GM11168 (cell line): ENCODE results near the gene ARL3.
"Not testable (repeated sequence)": the region's sequence is repeated elsewhere in the genome, so short reads cannot be mapped to it uniquely, and the experiment has no call there.

Experiments used
- in situ Hi-C: fragments of 300-500 bp; cut with MboI; formaldehyde crosslinking; loops from one replicate; pipeline ENCODE4 v1.12.0; 2022; ENCODE audit warnings: low sequenced_read_pairs; ENCODE audit not compliant: unreplicated experiment

The ARL3 gene

DNA sequence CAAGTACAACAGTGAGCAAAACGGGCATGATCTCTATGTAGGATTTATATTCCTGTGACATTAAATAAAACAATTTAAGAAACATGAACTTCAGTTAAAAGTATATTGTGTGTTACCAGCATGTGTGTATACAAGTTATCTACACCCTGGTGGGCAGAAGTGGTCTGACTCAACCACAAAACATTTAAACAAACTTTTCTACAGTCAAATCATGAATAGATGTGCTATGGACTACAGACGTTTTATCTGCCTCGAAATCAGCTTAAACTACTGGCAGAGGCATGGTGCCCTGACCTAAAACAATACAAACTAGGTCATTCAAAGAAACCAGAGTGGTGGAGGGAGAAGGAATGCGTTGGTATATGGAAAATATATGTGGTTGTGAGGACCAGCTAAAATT, 3.6 kb downstream of the ARL3 start:
- in situ Hi-C loops, result no loop called here

DNA sequence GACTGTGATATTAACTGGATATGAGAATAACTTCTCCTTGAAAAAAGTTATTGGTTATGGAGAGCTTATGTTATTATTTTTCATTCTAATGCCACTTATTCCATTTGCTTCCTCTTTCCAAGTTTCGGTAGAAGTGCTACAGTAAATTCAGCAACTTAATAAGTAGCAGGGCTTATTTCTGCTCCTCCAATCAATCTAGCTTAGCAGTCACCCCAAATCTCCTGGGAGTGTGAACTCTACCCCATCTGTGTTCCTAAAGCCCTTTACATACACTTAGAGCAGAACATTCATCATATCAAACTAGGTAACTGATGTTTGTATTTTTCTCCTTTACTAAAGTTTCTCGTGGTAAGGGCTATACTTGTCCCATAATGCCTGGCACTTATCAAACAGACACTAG, 8.7 kb downstream of the ARL3 start:
- in situ Hi-C loops, result no loop called here

GRCh38 chr10:102704915-102705314, 9.3 kb downstream of the ARL3 start:
- in situ Hi-C loops, result no loop called here

DNA sequence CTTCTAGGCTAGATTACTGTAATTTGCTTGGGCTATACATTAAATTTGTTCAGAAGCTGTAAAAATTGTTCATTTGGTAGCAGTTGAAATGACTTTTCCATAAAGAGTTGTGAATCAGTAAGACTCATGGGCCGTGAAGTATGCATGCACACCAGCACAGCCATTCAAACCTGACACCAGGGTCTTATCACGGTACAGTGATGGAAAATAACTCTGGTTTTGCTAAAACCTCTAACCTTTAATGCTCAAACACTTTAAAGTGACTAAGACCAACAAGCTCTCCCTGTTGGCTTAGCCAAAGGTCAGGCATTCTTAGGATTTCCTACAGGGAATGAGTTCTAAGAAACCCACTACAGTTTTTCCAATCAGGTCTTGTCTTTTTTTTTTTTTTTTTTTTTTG, 11.5 kb downstream of the ARL3 start:
- in situ Hi-C loops, result no loop called here

GRCh38 chr10:102701796-102702195, 12.4 kb downstream of the ARL3 start:
- in situ Hi-C loops, result no loop called here

GRCh38 chr10:102701272-102701671, 12.9 kb downstream of the ARL3 start:
- in situ Hi-C loops, result no loop called here

- in situ Hi-C loops, result no loop called here
These were observed 15.3 kb downstream of the ARL3 start for GRCh38 chr10:102698894-102699293.

DNA sequence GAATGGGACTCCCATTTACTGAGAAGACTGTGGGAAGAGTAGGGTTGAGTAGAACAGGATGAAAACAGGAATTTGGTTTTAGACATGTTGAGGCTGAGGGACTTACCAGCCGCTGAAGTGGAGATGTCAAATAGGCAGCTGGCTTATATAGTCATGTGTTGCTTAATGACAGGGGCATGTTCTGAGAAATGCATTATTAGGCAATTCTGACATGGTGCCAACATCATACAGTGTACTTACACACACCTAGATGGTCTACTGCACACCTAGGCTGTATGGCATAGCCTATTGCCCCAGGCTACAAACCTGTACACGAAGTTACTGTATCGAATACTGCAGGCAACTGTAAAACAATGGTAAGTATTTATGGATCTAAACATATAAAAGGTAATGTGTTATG, 17.5 kb downstream of the ARL3 start:
- in situ Hi-C loops, result no loop called here

- in situ Hi-C loops, result not testable (repeated sequence)
These were observed 18.8 kb downstream of the ARL3 start for GRCh38 chr10:102695401-102695800.

GRCh38 chr10:102691285-102692066, 22.7 kb downstream of the ARL3 start:
- in situ Hi-C loops, result no loop called here

GRCh38 chr10:102683736-102684135, 30.5 kb downstream of the ARL3 start:
- in situ Hi-C loops, result no loop called here

GRCh38 chr10:102682981-102683380, 31.2 kb downstream of the ARL3 start:
- in situ Hi-C loops, result no loop called here

DNA sequence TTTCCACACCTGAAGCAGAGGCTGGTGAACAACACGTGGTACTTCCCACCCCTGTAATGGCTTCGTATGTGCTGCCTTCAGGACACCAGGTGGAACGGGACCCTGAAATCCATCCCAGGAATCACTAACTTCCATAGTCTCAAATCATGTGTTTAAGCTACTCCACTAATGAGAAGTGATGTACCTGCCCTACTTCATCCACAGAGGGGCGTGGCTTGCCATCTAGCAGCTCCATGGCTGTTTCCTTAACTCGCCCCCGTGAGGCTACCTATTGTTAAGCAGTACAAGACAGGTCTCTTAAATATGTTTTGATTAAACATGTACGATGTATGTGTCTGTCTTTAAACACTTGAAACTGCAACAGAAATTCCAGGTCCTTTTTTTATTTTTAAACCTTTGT, 31.8 kb downstream of the ARL3 start:
- in situ Hi-C loops, result no loop called here

DNA sequence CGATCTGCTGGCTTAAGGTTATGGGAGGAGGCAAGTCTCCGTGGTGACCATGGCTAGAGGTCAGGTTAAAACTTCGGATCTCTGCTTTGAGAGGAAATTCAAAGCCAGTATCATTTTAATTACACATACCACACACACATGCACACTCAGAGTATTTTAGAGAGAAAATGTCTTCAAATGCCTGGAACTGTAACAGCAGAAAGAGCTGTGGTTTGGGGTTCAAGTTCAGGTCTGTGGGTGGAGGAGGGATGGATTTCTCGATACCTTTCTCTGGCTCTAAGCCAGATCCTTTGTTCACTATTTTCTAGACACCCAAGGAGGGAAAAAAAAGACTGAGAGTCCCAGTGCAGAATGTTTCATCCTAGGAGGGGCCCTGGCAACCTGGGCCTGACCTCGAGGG, 32.5 kb downstream of the ARL3 start:
- in situ Hi-C loops, result no loop called here

GRCh38 chr10:102679596-102679995, 34.6 kb downstream of the ARL3 start:
- in situ Hi-C loops, result no loop called here

GRCh38 chr10:102678842-102679289, 35.3 kb downstream of the ARL3 start:
- in situ Hi-C loops, result no loop called here

GRCh38 chr10:102678068-102678400, 36.2 kb downstream of the ARL3 start:
- in situ Hi-C loops, result no loop called here

GRCh38 chr10:102677331-102678067, 36.7 kb downstream of the ARL3 start:
- in situ Hi-C loops, result no loop called here

DNA sequence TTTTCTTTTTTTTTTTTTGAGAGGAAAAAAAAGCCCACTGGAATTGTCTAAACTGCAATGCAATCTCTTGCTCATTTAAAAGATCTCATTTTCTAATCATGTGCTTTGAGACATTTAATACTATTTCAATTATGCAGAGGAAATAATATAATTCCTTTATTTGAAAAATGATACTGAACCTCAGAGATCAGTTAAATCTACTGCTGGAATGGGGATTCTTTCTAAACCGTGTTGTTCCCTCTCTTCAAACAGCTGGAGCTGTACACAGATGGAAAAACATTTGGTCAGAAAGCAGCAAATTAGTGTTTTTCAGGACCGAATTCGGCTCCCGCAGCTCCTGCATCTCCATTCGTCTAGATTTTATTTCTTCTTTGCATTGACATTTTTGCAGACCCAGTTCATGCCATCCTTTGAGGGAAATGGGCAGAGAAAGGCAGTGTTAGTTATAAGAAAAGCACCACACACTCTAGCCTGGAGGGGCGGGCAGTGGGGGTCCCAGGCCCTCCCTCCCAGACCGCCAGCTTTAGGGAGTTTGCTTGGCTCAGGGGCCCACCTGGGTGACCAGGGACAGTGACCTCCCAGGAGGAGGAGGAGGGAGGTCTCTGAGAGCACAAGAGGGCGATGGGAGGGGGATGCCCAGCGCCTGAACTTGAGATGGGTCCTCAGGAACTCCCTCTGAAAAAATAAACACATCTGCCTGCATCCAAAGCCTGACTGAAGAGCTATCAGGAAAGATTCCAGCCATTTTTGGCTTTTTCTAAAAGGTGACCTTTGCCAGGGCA, 37.5 kb downstream of the ARL3 start:
- in situ Hi-C loops, result no loop called here

DNA sequence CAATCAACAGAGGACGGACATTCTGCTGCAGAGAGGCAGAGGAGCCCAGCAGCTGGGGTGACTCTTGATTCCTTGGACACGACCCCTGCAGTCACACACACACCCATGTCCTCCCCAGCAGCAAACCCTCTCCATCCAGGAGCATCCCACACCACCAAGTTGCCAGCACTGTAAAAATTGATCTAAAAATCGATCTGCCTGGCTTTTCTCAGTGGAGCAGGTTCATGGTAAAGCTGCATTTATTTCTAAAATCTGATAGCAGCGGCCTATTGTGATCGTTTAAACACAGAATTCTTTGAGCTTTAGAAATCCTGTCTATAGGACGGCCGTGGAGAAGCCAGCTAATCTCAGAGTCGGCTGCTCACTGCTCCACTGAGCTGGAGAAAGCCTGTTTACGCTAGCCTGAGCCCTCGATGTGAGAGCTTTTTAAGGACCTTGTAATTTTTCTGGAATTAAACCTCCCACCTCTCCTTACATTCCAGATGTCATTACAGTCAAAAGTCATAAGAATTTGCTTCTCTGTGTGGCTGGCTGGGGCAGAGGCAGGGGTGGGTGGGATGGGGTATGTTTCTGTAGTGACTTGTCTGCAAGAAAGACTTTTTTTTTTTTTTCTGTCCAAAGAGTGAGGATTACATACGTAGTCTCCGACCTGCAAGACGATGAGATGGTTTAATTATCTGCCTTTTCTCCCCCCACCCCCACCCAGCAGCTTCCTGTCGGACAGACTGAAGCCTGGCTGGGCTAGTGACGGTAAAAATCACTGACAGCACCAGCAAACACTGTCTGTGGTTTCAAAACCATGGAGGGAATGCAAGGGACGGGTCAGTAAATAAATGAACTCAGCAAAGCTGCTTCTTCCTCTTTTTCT, 38.3 kb downstream of the ARL3 start:
- in situ Hi-C loops, result no loop called here
